Sigmoid colon (tissue), 4 donors: ENCODE data around the gene DBNDD1.

Source experiments
- EP300 ChIP-seq, 4 donors: sonication (generic); formaldehyde crosslinking; IDR thresholded peaks; one replicate each; pipeline ENCODE4 v1.6.1; 2017; ENCODE audit warnings: antibody characterized with exemption in 4 of 4
- TF ChIP-seq, protein P1 (sequence below), 4 experiments: fragments of 450-650 bp in 3 of 4; fragments of 200-600 bp in 1 of 4; IDR thresholded peaks; one replicate each; pipeline ENCODE4 v1.5.1; 2016 to 2019; ENCODE audit warnings: antibody characterized with exemption in 4 of 4, mild to moderate bottlenecking in 3 of 4, moderate library complexity in 2 of 4

DNA sequence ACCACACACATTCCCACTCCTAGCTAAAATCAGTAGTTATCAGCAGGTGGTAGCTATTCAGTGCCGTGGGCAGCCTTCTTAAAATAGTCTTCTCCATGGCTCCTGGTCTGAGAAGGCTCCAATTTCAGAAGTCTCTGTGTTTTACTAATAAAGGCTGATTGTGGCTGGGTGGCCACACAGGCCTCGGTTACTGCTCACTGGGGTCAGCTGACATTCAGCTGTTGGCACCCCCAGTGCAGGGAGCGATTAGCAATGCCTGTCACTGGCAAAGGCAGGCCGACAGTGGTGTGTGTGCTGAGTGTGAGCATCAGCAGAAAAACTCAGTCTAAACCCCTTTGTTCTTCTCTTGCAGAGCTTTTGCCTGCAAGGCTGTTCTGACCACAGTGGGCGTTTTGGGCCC is 16.6 kb upstream of the DBNDD1 start:
- TF ChIP-seq, protein P1, sequence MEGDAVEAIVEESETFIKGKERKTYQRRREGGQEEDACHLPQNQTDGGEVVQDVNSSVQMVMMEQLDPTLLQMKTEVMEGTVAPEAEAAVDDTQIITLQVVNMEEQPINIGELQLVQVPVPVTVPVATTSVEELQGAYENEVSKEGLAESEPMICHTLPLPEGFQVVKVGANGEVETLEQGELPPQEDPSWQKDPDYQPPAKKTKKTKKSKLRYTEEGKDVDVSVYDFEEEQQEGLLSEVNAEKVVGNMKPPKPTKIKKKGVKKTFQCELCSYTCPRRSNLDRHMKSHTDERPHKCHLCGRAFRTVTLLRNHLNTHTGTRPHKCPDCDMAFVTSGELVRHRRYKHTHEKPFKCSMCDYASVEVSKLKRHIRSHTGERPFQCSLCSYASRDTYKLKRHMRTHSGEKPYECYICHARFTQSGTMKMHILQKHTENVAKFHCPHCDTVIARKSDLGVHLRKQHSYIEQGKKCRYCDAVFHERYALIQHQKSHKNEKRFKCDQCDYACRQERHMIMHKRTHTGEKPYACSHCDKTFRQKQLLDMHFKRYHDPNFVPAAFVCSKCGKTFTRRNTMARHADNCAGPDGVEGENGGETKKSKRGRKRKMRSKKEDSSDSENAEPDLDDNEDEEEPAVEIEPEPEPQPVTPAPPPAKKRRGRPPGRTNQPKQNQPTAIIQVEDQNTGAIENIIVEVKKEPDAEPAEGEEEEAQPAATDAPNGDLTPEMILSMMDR (IDR thresholded peaks at IDR 0.05), result no peak
- no peak for TF ChIP-seq EP300 (IDR thresholded peaks at IDR 0.05)
